Thymus (tissue), 11 donors: ENCODE data around the gene UBL4A. TPM values are rescaled to one million over a fixed set of nuclear protein-coding genes. Genes with fewer than 3 reads are reported as not detected.

ENCODE experiments used
- DNase-seq, 9 donors: peaks; one replicate each; pipeline ENCODE4 v3.0.0-alpha.2; 2013; ENCODE audit warnings: low spot score in 9 of 9, low read depth in 6 of 9, missing footprints in 1 of 9
- H3K27ac ChIP-seq, 2 donors: one replicate each; pipeline ENCODE4 v1.5.1; 2013; ENCODE audit warnings: control low read depth in 1 of 2, low read depth in 1 of 2, low read length in 1 of 2, mild to moderate bottlenecking in 1 of 2, moderate library complexity in 1 of 2
- H3K27me3 ChIP-seq, 2 donors: one replicate each; pipeline ENCODE4 v1.5.1; 2013; ENCODE audit warnings: low read length in 1 of 2; ENCODE audit not compliant: control insufficient read depth in 2 of 2, insufficient read depth in 1 of 2
- H3K36me3 ChIP-seq, 2 donors: one replicate each; pipeline ENCODE4 v1.5.1; 2013; ENCODE audit warnings: low read length in 1 of 2, mild to moderate bottlenecking in 1 of 2, moderate library complexity in 1 of 2; ENCODE audit not compliant: control insufficient read depth in 2 of 2, insufficient read depth in 2 of 2
- H3K4me1 ChIP-seq, 2 donors: one replicate each; pipeline ENCODE4 v1.5.1; 2013; ENCODE audit warnings: low read length in 2 of 2; ENCODE audit not compliant: control insufficient read depth in 2 of 2, insufficient read depth in 2 of 2
- H3K4me3 ChIP-seq, 2 donors: one replicate each; pipeline ENCODE4 v1.5.1; 2013; ENCODE audit warnings: low read length in 2 of 2, control low read depth in 1 of 2, mild to moderate bottlenecking in 1 of 2
- H3K9me3 ChIP-seq, 2 donors: one replicate each; pipeline ENCODE4 v1.5.1; 2013; ENCODE audit warnings: low read length in 1 of 2, mild to moderate bottlenecking in 1 of 2; ENCODE audit not compliant: control insufficient read depth in 2 of 2, insufficient read depth in 1 of 2
- WGBS: extraction: QIAGEN DNeasy Blood & Tissue Kit; methylation state at CpG from one replicate; pipeline ENCODE4 v1.1.7; 2013; 5-methylcytosine and 5-hydroxymethylcytosine counted together
- polyA plus RNA-seq: library from polyadenylated mRNA; stranded (reverse); fragments of 200-250 nt; gene quantifications from one replicate; pipeline ENCODE4 v1.2.3, GENCODE V29; 2013
- total RNA-seq: library from RNA; stranded (reverse); fragments of 120-200 nt; gene quantifications from one replicate; pipeline ENCODE4 v1.2.4, GENCODE V29; 2013
- donor health status: healthy.

The UBL4A gene
- total and polyA plus RNA-seq, 2 donors = 20.7 to 29.9 TPM

GRCh38 chrX:154478728-154479622 is 7.4 kb downstream of the UBL4A start, which contains the start of gene LAGE3:
Gene LAGE3 (minus strand): TSS chrX:154479281. CDS start chrX:154478915, 366 bp downstream.
- Histone ChIP-seq H3K36me3 (peaks cover 0 to 5% of the 10 kb centered on the region in 2 donors), H3K4me1 (peaks cover 2 to 32% of the 10 kb centered on the region in 2 donors), H3K27ac (peak within 1 kb of the TSS; percentile 78 to 90), H3K27me3 (no peaks in the 10 kb centered on the region), H3K4me3 (peak within 1 kb of the TSS; percentile 50 to 59), H3K9me3 (peaks cover 0 to 8% of the 10 kb centered on the region in 2 donors)
- peak in 8 of 9 donors; percentile 65 to 94 (median 84) for DNase-seq
- WGBS = under 1% methylated on average over 85 of the region's 85 CpGs

- Histone ChIP-seq H3K27ac (no peak overlapping the region), H3K36me3 (no peaks in the 10 kb centered on the region), H3K9me3 (peaks cover 0 to 8% of the 10 kb centered on the region in 2 donors), H3K27me3 (no peaks in the 10 kb centered on the region), H3K4me3 (peak overlapping the region; percentile 45 to 59), H3K4me1 (peaks cover 2 to 32% of the 10 kb centered on the region in 2 donors)
- 70% methylated on average over 24 of the region's 24 CpGs for WGBS
- DNase-seq = peak in 1 of 9 donors; percentile 3
These were observed 8.4 kb downstream of the UBL4A start for GRCh38 chrX:154477891-154478477.

- H3K9me3 ChIP-seq = peaks cover 0 to 8% of the 10 kb centered on the region in 2 donors
- no peak for DNase-seq
- H3K4me1 ChIP-seq = peaks cover 2 to 28% of the 10 kb centered on the region in 2 donors
- peaks cover 0 to 1% of the 10 kb centered on the region in 2 donors for H3K36me3 ChIP-seq
- no peak overlapping the region for H3K4me3 ChIP-seq
- WGBS = 96% methylated on average over 8 of the region's 8 CpGs
- no peak overlapping the region for H3K27ac ChIP-seq
- H3K27me3 ChIP-seq = no peaks in the 10 kb centered on the region
These were observed 9.6 kb downstream of the UBL4A start for GRCh38 chrX:154476821-154477220.

- Histone ChIP-seq H3K9me3 (peaks cover 0 to 1% of the 10 kb centered on the region in 2 donors), H3K4me1 (peaks cover 2 to 18% of the 10 kb centered on the region in 2 donors), H3K27me3 (no peaks in the 10 kb centered on the region), H3K4me3 (no peak overlapping the region), H3K27ac (no peak overlapping the region), H3K36me3 (peaks cover 0 to 31% of the 10 kb centered on the region in 2 donors)
- WGBS = 94% methylated on average over 7 of the region's 7 CpGs
- DNase-seq = no peak
These were observed 12.7 kb downstream of the UBL4A start for GRCh38 chrX:154473683-154474082.

GRCh38 chrX:154472685-154473632 is 13.5 kb downstream of the UBL4A start:
- 92% methylated on average over 28 of the region's 28 CpGs for WGBS
- Histone ChIP-seq H3K27ac (no peak overlapping the region), H3K4me1 (peaks cover 0 to 14% of the 10 kb centered on the region in 2 donors), H3K4me3 (no peak overlapping the region), H3K9me3 (peaks cover 0 to 8% of the 10 kb centered on the region in 2 donors), H3K36me3 (peaks cover 0 to 38% of the 10 kb centered on the region in 2 donors), H3K27me3 (no peaks in the 10 kb centered on the region)
- DNase-seq = no peak

GRCh38 chrX:154471839-154472684 is 14.4 kb downstream of the UBL4A start:
- Histone ChIP-seq H3K27ac (no peak overlapping the region), H3K36me3 (peaks cover 2 to 45% of the 10 kb centered on the region in 2 donors), H3K4me1 (peaks cover 0 to 6% of the 10 kb centered on the region in 2 donors), H3K4me3 (no peak overlapping the region), H3K9me3 (peaks cover 0 to 9% of the 10 kb centered on the region in 2 donors), H3K27me3 (no peaks in the 10 kb centered on the region)
- 97% methylated on average over 23 of the region's 23 CpGs for WGBS
- no peak for DNase-seq

- H3K27me3 ChIP-seq = no peaks in the 10 kb centered on the region
- WGBS = 98% methylated on average over 22 of the region's 23 CpGs
- H3K9me3 ChIP-seq = peaks cover 0 to 15% of the 10 kb centered on the region in 2 donors
- H3K4me3 ChIP-seq = no peak overlapping the region
- no peak overlapping the region for H3K27ac ChIP-seq
- peaks cover 2 to 54% of the 10 kb centered on the region in 2 donors for H3K36me3 ChIP-seq
- no peaks in the 10 kb centered on the region for H3K4me1 ChIP-seq
- DNase-seq = no peak
These were observed 15.4 kb downstream of the UBL4A start for GRCh38 chrX:154470914-154471568.
